ENCODE measurements around the gene KIF13A. TPM values are rescaled to one million over a fixed set of nuclear protein-coding genes. Genes with fewer than 3 reads are reported as not detected.

Gene KIF13A
- total RNA-seq, 1 experiment from 2014 or later: 49.3 TPM

DNA sequence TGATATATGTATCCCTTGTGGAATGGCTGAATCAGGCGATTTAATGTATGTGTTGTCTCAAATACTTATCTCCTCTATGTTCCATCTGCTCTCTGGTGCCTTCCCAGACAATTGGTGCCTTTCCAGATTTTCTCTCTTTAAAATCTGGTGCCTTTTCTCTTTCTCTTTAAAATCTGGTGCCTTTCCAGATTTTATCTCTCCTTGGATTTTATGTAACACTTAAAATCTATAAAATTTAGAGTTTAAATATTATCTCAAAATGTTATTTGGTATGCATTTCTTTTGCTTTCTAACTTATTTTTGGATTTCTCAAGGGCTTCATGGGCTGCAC lies 116.3 kb downstream of the KIF13A start:
- no peak for DNase-seq (ENCODE audit: low read depth, low spot score)
- peaks cover 19% of the 10 kb centered on the region for H3K4me1 ChIP-seq (ENCODE audit: control insufficient read depth, insufficient read depth, low read length)

DNA sequence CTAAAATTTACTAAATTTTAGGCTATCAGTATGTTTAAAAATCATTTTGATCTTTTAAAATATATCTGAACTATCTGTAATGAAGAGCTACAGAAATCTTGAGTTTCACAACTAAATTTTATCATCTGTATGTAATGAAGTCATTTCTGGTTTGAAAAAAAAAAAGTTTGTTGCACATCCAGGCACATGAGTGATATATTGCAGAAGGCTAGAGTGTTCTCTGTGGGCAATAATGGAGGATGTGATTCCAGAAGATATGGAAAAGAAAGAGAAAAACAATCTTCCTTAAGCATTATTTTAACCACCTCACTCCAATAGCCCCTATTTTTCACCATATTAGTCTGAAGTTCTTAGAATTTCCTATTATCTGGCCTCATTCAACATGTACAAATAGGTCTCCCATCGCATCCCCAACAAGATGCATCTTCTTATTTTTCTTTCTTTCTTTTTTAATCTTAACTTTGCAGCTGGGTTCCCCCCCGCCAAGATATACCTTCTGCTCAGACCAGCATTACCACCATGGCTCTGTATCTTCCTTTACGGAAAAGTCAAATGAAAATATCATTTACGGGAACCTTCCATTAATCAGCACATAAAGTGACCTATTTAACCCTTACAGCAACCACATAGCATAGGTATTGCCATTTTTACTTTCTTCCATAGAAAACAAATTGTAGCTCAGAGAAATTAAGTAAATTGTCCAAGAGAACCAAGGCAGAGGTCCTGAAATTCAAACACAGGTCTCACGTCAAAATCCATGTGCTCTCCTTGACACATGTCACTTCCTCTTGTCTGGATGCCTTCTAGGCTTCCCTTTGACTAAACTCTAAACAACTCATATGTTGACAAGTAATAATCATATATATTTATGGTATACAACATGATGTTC lies 116.9 kb downstream of the KIF13A start:
- DNase-seq (ENCODE audit: low read depth, low spot score) (no peak), ATAC-seq (no peak)
- CTCF ChIA-PET: no interaction called here
- no peak overlapping the region for H3K4me3 ChIP-seq (ENCODE audit: low read depth in 2 of 2, low read length in 2 of 2)
- H3K36me3 ChIP-seq (ENCODE audit: control insufficient read depth, insufficient read depth, low read length): no peaks in the 10 kb centered on the region
- in situ Hi-C loops (cut with HindIII; ENCODE audit: low pct_unique_long_range_greater_than_20kb, low sequenced_read_pairs) (no loop called here), intact Hi-C loops (cut with micrococcal nuclease; ENCODE audit: unreplicated experiment) (no loop called here)
- TF ChIP-seq, protein P1, sequence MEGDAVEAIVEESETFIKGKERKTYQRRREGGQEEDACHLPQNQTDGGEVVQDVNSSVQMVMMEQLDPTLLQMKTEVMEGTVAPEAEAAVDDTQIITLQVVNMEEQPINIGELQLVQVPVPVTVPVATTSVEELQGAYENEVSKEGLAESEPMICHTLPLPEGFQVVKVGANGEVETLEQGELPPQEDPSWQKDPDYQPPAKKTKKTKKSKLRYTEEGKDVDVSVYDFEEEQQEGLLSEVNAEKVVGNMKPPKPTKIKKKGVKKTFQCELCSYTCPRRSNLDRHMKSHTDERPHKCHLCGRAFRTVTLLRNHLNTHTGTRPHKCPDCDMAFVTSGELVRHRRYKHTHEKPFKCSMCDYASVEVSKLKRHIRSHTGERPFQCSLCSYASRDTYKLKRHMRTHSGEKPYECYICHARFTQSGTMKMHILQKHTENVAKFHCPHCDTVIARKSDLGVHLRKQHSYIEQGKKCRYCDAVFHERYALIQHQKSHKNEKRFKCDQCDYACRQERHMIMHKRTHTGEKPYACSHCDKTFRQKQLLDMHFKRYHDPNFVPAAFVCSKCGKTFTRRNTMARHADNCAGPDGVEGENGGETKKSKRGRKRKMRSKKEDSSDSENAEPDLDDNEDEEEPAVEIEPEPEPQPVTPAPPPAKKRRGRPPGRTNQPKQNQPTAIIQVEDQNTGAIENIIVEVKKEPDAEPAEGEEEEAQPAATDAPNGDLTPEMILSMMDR (IDR thresholded peaks at IDR 0.05): no peak
- no peak for TF ChIP-seq POLR2AphosphoS5 (IDR thresholded peaks at IDR 0.05; ENCODE audit: low read depth, low read length)
- TF ChIP-seq, protein P2, sequence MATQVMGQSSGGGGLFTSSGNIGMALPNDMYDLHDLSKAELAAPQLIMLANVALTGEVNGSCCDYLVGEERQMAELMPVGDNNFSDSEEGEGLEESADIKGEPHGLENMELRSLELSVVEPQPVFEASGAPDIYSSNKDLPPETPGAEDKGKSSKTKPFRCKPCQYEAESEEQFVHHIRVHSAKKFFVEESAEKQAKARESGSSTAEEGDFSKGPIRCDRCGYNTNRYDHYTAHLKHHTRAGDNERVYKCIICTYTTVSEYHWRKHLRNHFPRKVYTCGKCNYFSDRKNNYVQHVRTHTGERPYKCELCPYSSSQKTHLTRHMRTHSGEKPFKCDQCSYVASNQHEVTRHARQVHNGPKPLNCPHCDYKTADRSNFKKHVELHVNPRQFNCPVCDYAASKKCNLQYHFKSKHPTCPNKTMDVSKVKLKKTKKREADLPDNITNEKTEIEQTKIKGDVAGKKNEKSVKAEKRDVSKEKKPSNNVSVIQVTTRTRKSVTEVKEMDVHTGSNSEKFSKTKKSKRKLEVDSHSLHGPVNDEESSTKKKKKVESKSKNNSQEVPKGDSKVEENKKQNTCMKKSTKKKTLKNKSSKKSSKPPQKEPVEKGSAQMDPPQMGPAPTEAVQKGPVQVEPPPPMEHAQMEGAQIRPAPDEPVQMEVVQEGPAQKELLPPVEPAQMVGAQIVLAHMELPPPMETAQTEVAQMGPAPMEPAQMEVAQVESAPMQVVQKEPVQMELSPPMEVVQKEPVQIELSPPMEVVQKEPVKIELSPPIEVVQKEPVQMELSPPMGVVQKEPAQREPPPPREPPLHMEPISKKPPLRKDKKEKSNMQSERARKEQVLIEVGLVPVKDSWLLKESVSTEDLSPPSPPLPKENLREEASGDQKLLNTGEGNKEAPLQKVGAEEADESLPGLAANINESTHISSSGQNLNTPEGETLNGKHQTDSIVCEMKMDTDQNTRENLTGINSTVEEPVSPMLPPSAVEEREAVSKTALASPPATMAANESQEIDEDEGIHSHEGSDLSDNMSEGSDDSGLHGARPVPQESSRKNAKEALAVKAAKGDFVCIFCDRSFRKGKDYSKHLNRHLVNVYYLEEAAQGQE (IDR thresholded peaks at IDR 0.05; ENCODE audit: insufficient read depth in 1 of 2, low read depth in 2 of 2, low read length in 1 of 2): no peak
- TF ChIP-seq SIN3A (IDR thresholded peaks at IDR 0.05; ENCODE audit: borderline replicate concordance, insufficient read depth, low read depth, low read length): no peak
- TF ChIP-seq TCF7L2 (IDR thresholded peaks at IDR 0.05; ENCODE audit: low read depth, low read length): no peak
- POLR2A ChIA-PET: no interaction called here
- no peak overlapping the region for H3K27ac ChIP-seq (ENCODE audit: low read length)
- BruUV-seq (replicated peaks): no TSS peak
- H3K4me1 ChIP-seq (ENCODE audit: control insufficient read depth, insufficient read depth, low read length): peaks cover 25% of the 10 kb centered on the region
- H3K27me3 ChIP-seq (ENCODE audit: control insufficient read depth, insufficient read depth, low read length): no peaks in the 10 kb centered on the region
- H3K9me3 ChIP-seq (ENCODE audit: control insufficient read depth, insufficient read depth, low read depth, low read length): no peaks in the 10 kb centered on the region

More for the DNA sequence above, 116.3 kb downstream of the KIF13A start:
- BruUV-seq (replicated peaks): no TSS peak
- in situ Hi-C loops (cut with HindIII; ENCODE audit: low pct_unique_long_range_greater_than_20kb, low sequenced_read_pairs) (no loop called here), intact Hi-C loops (cut with micrococcal nuclease; ENCODE audit: unreplicated experiment) (no loop called here)
- H3K36me3 ChIP-seq (ENCODE audit: control insufficient read depth, insufficient read depth, low read length): no peaks in the 10 kb centered on the region
- no peak for ATAC-seq
- no peak overlapping the region for H3K27ac ChIP-seq (ENCODE audit: low read length)
- no peaks in the 10 kb centered on the region for H3K9me3 ChIP-seq (ENCODE audit: control insufficient read depth, insufficient read depth, low read depth, low read length)
- TF ChIP-seq, protein P2 (IDR thresholded peaks at IDR 0.05; ENCODE audit: insufficient read depth in 1 of 2, low read depth in 2 of 2, low read length in 1 of 2): no peak
- TF ChIP-seq, protein P1 (IDR thresholded peaks at IDR 0.05): no peak
- TF ChIP-seq POLR2AphosphoS5 (IDR thresholded peaks at IDR 0.05; ENCODE audit: low read depth, low read length) (no peak), TCF7L2 (IDR thresholded peaks at IDR 0.05; ENCODE audit: low read depth, low read length) (no peak), SIN3A (IDR thresholded peaks at IDR 0.05; ENCODE audit: borderline replicate concordance, insufficient read depth, low read depth, low read length) (no peak)
- ChIA-PET POLR2A (no interaction called here), CTCF (no interaction called here)
- H3K27me3 ChIP-seq (ENCODE audit: control insufficient read depth, insufficient read depth, low read length): no peaks in the 10 kb centered on the region
- H3K4me3 ChIP-seq (ENCODE audit: low read depth in 2 of 2, low read length in 2 of 2): no peak overlapping the region

Measured in Panc1 (cell line).